ENCODE data around the gene TMEM52B.

GRCh38 chr12:10169104-10169503 is 9.7 kb upstream of the TMEM52B start:
- TF ChIP-seq CTCF (conservative IDR thresholded peaks at IDR 0.05; ENCODE audit: low read length): no peak
- TF ChIP-seq EZH2phosphoT487 (IDR thresholded peaks at IDR 0.05; ENCODE audit: borderline replicate concordance): no peak
